Retinal pigment epithelial cell (primary cell): ENCODE measurements around the gene GNB1L.

Source experiments
- DNase-seq: peaks from one replicate; pipeline ENCODE4 v3.0.0-alpha.2; 2010; ENCODE audit warnings: low read depth
- H3K4me3 ChIP-seq: 2 replicates; pipeline ENCODE4 v1.5.1; 2011; ENCODE audit warnings: mild to moderate bottlenecking, low read length, control low read depth, moderate library complexity
- TF ChIP-seq, protein P1 (sequence below): conservative IDR thresholded peaks from 2 replicates; pipeline ENCODE4 v1.5.1; 2011; ENCODE audit warnings: low read depth, low read length, control low read depth, inconsistent platforms

The GNB1L gene

DNA sequence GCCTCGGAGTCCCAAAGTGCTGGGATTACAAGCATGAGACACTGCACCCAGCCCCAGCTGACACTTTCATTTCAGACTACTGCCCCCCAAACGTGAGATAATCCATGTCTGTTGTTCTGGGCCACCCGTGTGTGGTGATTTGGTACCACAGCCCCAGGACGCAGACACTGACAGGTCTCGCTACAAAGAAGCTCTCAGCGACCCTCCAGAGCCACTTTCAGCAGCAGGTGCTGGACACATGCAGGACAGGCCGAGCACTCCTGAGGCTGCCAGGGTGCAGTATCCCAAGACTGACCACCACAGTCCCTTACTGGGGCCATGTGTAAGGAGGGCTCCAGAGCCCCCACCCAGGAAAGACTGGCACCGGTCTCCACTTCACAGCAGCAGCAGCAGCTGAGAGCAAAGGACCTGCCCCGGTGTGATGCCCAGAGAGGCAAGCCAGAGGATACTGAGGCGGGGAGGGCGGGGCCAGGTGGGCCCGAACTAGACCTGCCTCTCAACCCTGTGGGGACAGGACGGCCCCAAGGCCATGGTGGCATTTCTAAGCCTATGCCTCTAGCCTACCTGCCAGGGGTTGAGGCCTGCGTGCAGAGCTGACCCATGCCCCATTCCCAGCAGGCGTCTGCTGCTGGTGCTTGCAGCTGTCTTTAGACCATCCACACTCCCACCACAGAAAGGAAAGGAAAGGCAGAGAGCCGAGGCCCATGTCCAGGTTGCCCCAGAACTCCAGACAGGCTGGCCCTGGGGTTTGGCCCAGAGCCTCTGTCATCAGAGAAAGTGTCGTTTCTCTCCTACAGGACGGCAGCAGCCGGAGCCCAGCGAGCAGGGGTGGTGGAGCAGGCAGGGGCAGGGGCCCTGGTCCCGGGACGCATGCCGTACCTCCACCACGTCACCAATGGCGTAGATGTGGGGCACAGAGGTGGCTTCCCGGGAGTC, 28.0 kb upstream of the GNB1L start:
- H3K4me3 ChIP-seq = no peak overlapping the region
- TF ChIP-seq, protein P1, sequence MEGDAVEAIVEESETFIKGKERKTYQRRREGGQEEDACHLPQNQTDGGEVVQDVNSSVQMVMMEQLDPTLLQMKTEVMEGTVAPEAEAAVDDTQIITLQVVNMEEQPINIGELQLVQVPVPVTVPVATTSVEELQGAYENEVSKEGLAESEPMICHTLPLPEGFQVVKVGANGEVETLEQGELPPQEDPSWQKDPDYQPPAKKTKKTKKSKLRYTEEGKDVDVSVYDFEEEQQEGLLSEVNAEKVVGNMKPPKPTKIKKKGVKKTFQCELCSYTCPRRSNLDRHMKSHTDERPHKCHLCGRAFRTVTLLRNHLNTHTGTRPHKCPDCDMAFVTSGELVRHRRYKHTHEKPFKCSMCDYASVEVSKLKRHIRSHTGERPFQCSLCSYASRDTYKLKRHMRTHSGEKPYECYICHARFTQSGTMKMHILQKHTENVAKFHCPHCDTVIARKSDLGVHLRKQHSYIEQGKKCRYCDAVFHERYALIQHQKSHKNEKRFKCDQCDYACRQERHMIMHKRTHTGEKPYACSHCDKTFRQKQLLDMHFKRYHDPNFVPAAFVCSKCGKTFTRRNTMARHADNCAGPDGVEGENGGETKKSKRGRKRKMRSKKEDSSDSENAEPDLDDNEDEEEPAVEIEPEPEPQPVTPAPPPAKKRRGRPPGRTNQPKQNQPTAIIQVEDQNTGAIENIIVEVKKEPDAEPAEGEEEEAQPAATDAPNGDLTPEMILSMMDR = no peak
- no peak for DNase-seq

DNA sequence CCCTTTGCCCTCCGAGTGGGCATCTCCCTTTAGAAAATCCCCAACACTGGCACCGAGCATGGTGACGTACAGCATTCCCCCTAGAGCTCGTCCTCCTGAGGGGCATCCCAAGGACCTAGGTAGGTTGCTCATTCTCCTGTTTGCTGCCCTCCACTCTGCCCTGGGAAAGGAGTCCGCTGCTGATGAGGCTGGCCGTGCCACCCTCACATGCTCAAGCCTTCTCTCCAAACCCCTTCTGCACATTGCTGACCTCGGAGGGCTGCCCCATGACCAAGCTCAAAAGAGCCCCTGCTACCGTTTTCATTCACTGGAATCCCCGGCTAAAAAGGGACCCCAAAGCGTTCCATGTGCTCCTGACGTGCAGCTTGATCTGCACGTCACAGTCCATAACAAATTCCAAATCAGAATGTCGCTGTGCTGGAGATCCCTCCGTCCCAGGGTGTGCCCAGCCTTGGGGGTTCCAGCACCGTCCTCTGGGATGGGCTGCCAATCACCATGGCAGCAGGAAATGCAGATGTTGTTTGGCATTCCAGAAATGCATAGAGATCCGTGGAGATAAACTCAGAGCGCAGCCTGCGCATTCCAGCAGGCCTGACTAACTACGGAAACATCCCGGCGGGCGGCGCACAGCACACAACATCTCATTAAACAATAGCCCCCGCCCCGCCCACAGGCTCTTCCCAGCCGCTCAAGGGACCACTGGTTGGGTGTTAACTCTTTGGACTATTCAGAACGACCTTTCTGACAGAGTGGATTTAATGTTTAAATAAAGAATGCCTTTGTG, 26.3 kb upstream of the GNB1L start:
- TF ChIP-seq, protein P1 = no peak
- peak overlapping the region; percentile 12 for H3K4me3 ChIP-seq
- peak; percentile 91 for DNase-seq

DNA sequence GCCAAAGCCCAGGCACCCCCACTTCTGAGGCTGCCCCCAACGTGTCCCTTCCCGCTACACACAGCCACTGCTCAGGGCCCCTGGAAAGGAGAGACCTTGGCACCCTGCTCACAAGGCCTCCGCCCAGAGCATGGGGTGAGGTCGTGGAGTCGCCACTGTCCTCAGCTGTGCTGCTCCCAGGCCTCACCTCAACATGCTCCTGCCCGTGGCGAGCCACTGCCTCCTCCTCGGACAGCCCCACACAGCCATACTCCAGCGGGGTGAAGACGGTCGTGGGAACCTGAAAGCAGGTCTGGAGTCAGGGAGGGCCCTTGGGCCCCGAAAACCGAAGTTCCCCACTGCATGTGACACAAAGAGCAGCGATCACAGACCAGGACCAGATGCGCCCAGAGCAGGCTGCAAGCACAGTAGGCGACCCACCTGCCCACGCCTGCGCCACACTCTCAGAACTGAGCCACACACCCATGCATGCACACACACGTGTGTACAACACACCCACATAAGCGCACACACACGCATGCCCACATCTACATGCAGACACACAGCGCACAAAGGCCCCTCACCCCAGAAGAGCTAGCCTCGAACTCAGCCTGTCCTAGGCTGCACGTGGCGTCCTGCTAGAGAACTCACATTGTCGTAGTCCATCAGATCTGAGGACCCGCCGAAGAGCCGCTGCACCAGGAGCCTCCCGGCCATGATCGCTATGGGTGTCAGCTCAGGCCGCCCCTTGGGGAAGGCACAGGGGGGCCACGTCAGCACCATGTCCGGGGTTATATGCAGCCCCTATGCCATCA, 25.5 kb upstream of the GNB1L start:
- TF ChIP-seq, protein P1 = no peak
- H3K4me3 ChIP-seq = no peak overlapping the region
- no peak for DNase-seq

DNA sequence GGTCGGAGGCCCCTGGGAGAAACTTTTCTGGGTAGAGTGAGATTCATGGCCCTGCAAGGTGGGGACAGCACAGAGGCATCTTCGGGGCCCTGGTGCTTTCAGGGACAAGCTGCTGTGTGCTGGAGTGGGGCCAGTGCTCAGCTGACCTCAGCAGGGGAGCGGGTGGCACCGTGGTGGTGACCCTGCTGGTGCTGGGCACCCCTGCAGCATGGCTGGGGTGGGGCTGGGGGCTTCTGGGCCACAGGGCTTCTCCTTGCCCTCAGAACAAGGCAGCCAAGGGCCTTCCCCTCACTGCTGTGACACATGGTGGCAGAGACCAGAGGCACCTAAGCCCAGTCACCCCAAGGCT, 24.9 kb upstream of the GNB1L start:
- TF ChIP-seq, protein P1 = no peak
- no peak for DNase-seq
- no peak overlapping the region for H3K4me3 ChIP-seq

DNA sequence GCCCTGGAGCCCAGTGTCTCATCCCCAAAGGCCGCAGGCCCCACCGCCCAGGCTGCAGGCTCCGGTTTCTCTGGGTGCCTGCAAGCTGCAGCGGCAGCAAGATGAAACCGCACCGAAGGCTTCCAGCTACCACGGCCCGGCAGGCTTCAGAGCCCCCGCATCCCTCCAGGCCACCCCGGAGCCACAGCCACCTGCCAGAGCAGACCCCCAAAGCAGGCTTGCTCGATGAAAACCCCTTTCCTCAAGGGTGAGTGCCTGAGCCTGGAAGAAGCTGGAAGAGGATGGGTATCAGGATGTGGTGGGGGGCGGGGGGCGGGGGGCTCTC, 24.5 kb upstream of the GNB1L start:
- DNase-seq = no peak
- no peak overlapping the region for H3K4me3 ChIP-seq
- TF ChIP-seq, protein P1 = no peak

DNA sequence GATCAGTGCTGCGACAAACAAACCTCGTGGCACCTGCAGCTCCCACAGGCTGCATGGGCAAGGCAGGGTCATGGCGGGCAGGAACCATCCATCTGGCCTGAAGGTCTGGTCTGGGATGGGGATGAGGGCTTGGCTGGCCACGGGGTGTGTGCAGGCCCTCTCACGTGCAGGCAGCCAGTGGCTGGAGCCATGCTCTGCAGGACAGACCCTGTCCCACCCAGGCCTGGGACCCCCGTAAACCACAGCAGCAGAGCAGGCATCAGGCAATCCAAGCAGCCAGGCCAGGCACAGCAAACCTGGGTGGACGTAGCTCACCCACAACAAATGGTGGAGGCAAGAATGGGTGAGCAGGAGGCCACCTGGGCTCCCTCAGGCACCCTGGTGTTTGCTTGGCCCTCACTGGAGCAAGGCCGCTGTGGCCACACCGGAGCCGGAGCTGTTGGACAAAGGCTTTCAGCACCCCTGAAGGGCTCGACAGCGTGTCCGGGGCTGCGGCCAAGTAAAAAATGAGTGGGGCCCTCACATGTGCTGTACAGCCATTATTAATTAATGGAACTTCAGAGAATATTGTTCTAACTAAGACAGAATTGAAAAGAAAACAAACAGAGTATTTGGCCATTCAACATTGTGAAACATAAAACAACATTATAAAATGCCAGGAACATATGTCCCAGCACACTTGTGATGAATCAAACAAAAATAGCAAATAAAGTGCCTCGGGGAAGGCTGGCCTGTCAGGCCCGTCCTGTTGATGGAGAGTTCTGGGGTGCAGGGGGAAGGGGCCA, 24.0 kb upstream of the GNB1L start:
- no peak overlapping the region for H3K4me3 ChIP-seq
- TF ChIP-seq, protein P1 = no peak
- DNase-seq = no peak
